HCT116 (cell line): Measurements from ENCODE around the gene KANK2. TPM values are rescaled to one million over a fixed set of nuclear protein-coding genes. Genes with fewer than 3 reads are reported as not detected.
A peak's percentile ranks its signal among the peaks of the same experiment; 100 is the strongest.

ENCODE experiments used
- ATAC-seq: fragments of 200-7000 bp; cut with Tn5 transposase; 2 replicates; pipeline ENCODE4 v1.9.1; 2020; ENCODE audit warnings: mild to moderate bottlenecking, moderate library complexity
- BruUV-seq: library from RNA; stranded (reverse); fragments of 400-500 nt; replicated peaks from 2 replicates; lab custom pipeline; 2021; lab: Mats Ljungman, UMichigan
- CTCF ChIA-PET: fragments of 300-600 bp; sonication (Branson Sonifier 250); formaldehyde crosslinking; loops from one replicate; lab custom pipeline; 2021; ENCODE audit warnings: antibody characterized with exemption; lab: Charles Lee
- POLR2A ChIA-PET: fragments of 300-600, 350-600 bp; sonication (Branson Sonifier 250); formaldehyde crosslinking; loops from one replicate; lab custom pipeline; 2021; ENCODE audit warnings: antibody characterized with exemption; lab: Charles Lee
- RAD21 ChIA-PET, 2 experiments: fragments of 300-600 bp; sonication (Branson Sonifier 250); formaldehyde crosslinking; loops; one replicate each; lab custom pipeline; 2023; ENCODE audit warnings: low total read pairs in 2 of 2; ENCODE audit not compliant: uncharacterized antibody in 2 of 2, unreplicated experiment in 2 of 2, low non-redundant PET in 1 of 2; lab: Charles Lee
- DNase-seq: peaks from one replicate; pipeline ENCODE4 v3.0.0-alpha.2; 2010; ENCODE audit warnings: low read depth, low spot score
- H2AFZ ChIP-seq: fragments of 200-600 bp; shearing (Covaris generic), sonication (generic); 2 replicates; pipeline ENCODE4 v1.6.1; 2017; ENCODE audit warnings: low read depth, mixed run types, mixed read lengths, antibody characterized with exemption, low read length; ENCODE audit not compliant: poor library complexity, severe bottlenecking
- H3K27ac ChIP-seq: 2 replicates; pipeline ENCODE4 v1.5.1; 2012; ENCODE audit warnings: low read depth, low read length
- H3K27me3 ChIP-seq: fragments of 200-600 bp; sonication (generic); 2 replicates; pipeline ENCODE4 v1.6.1; 2016; ENCODE audit warnings: mixed run types, low read length, mixed read lengths; ENCODE audit not compliant: insufficient read depth
- H3K36me3 ChIP-seq, 2 experiments: fragments of 200-500 bp in 1 of 2; fragments of 200-600 bp in 1 of 2; sonication (Bioruptor generic) in 1 of 2; sonication (generic) in 1 of 2; 2 replicates each; pipeline versions ENCODE4 v1.5.1 to v1.6.1; 2014 to 2016; ENCODE audit warnings: low read length in 2 of 2, inconsistent platforms in 1 of 2, mixed read lengths in 1 of 2, mixed run types in 1 of 2; ENCODE audit not compliant: insufficient read depth in 2 of 2, control insufficient read depth in 1 of 2
- H3K4me1 ChIP-seq, 2 experiments: fragments of 200-600 bp in 1 of 2; sonication (generic) in 1 of 2; 2 replicates each; pipeline versions ENCODE4 v1.5.1 to v1.6.1; 2012 to 2017; ENCODE audit warnings: low read length in 2 of 2, inconsistent platforms in 1 of 2, mild to moderate bottlenecking in 1 of 2, mixed read lengths in 1 of 2, mixed run types in 1 of 2, moderate library complexity in 1 of 2; ENCODE audit not compliant: insufficient read depth in 2 of 2, control insufficient read depth in 1 of 2
- H3K4me2 ChIP-seq: fragments of 200-600 bp; sonication (generic); 2 replicates; pipeline ENCODE4 v1.6.1; 2017; ENCODE audit warnings: mixed run types, low read length, mixed read lengths
- H3K4me3 ChIP-seq, 2 experiments: fragments of 200-600 bp in 1 of 2; sonication (generic) in 1 of 2; replicated peaks in 1 of 2; 2 replicates each; pipeline ENCODE4 v1.5.1; 2011 to 2016; ENCODE audit warnings: low read length in 2 of 2, control low read depth in 1 of 2, low read depth in 1 of 2, mild to moderate bottlenecking in 1 of 2, mixed read lengths in 1 of 2, mixed run types in 1 of 2
- H3K79me2 ChIP-seq: fragments of 200-600 bp; sonication (generic); 2 replicates; pipeline ENCODE4 v1.6.1; 2017; ENCODE audit warnings: mild to moderate bottlenecking, mixed run types, low read length, moderate library complexity, mixed read lengths; ENCODE audit not compliant: insufficient read depth
- H3K9ac ChIP-seq: fragments of 200-600 bp; sonication (generic); 2 replicates; pipeline ENCODE4 v1.6.1; 2016; ENCODE audit warnings: low read length, mixed read lengths
- H3K9me2 ChIP-seq: fragments of 200-600 bp; sonication (generic), shearing (Covaris generic); 2 replicates; pipeline ENCODE4 v1.6.1; 2017; ENCODE audit warnings: mixed run types, mild to moderate bottlenecking, moderate library complexity; ENCODE audit not compliant: insufficient read depth
- H3K9me3 ChIP-seq, 2 experiments: fragments of 200-500 bp in 1 of 2; fragments of 200-600 bp in 1 of 2; sonication (Bioruptor generic) in 1 of 2; sonication (generic) in 1 of 2; 2 replicates each; pipeline ENCODE4 v1.6.1; 2014 to 2017; ENCODE audit warnings: low read length in 2 of 2, mixed read lengths in 2 of 2, inconsistent platforms in 1 of 2, low read depth in 1 of 2, mild to moderate bottlenecking in 1 of 2, mixed run types in 1 of 2, moderate library complexity in 1 of 2; ENCODE audit not compliant: control insufficient read depth in 1 of 2, insufficient read depth in 1 of 2
- H4K20me1 ChIP-seq: fragments of 200-600 bp; sonication (generic), shearing (Covaris generic); 2 replicates; pipeline ENCODE4 v1.6.1; 2017; ENCODE audit warnings: mixed run types, mild to moderate bottlenecking, moderate library complexity; ENCODE audit not compliant: insufficient read depth
- ELF1 ChIP-seq: IDR thresholded peaks from 2 replicates; pipeline ENCODE4 v1.6.1; 2012; ENCODE audit warnings: low read depth, borderline replicate concordance
- EZH2 ChIP-seq: fragments of 200-600 bp; sonication (generic); IDR thresholded peaks from 2 replicates; pipeline ENCODE4 v1.6.1; 2017; ENCODE audit warnings: antibody characterized with exemption, mixed run types
- JUND ChIP-seq: IDR thresholded peaks from 2 replicates; pipeline ENCODE4 v1.6.1; 2012
- RAD21 ChIP-seq: IDR thresholded peaks from 2 replicates; pipeline ENCODE4 v1.6.1; 2012; ENCODE audit warnings: low read depth, mild to moderate bottlenecking
- SIN3A ChIP-seq: IDR thresholded peaks from 2 replicates; pipeline ENCODE4 v1.6.1; 2012; ENCODE audit warnings: low read depth
- ZNF274 ChIP-seq: fragments of 200-500 bp; sonication (Bioruptor generic); IDR thresholded peaks from 2 replicates; pipeline ENCODE4 v1.6.1; 2014; ENCODE audit warnings: mild to moderate bottlenecking, low read depth, low read length, inconsistent platforms
- intact Hi-C: fragments of 100-400 bp; cut with micrococcal nuclease; formaldehyde crosslinking; loops from 2 replicates; pipeline ENCODE4 v1.10.0; 2022
- total RNA-seq: library from RNA; stranded (reverse); gene quantifications from one replicate; pipeline ENCODE4 v1.2.1, GENCODE V29; 2021; ENCODE audit not compliant: unreplicated experiment
- TF ChIP-seq, protein P1 (sequence below), 3 experiments: fragments of 200-600 bp in 1 of 3; sonication (generic) in 1 of 3; IDR thresholded peaks in 2 of 3; conservative IDR thresholded peaks in 1 of 3; 2 replicates each; pipeline ENCODE4 v1.5.1; 2012 to 2017; ENCODE audit warnings: low read depth in 2 of 3, low read length in 2 of 3, antibody characterized with exemption in 1 of 3, borderline replicate concordance in 1 of 3, control low read depth in 1 of 3, mild to moderate bottlenecking in 1 of 3, mixed read lengths in 1 of 3, mixed run types in 1 of 3, moderate library complexity in 1 of 3; ENCODE audit not compliant: insufficient read depth in 1 of 3

The KANK2 gene
- total RNA-seq, 1 experiment from 2014 or later = 43.6 TPM

DNA sequence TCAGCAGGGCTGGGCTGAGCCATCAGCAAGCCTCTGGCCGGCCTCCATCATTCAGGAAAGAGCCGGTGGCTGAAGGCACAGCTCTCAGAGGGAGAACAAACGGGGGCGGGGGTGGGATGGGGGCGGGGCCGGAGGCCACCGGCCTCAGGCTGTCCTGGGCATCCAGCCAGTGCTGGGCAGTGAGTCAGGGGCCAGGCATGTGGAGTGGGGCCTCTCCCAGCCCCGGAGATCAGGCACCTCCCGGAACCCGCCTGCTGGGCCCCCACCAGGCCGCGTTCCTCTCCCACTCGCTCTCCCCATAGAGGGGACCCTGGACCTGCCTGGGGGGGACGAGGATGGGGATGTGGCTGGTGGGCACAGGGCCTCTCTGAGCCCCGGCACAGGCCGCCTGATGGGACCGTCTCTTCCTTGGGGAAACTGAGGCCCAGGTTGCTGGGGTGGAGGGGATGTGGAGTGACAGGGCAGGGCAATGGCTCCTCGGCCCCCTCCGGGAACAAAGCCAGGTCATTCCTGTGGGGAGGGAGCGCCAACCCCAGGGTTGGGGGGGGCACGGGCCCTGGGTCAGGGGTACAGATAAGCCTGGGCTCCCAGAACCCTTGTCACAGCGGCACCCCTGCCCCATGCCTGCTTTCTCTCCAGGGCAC lies 54.7 kb downstream of the KANK2 start (continued):
- TF ChIP-seq SIN3A (no peak), JUND (peak; percentile 85), ZNF274 (no peak), ELF1 (no peak)

DNA sequence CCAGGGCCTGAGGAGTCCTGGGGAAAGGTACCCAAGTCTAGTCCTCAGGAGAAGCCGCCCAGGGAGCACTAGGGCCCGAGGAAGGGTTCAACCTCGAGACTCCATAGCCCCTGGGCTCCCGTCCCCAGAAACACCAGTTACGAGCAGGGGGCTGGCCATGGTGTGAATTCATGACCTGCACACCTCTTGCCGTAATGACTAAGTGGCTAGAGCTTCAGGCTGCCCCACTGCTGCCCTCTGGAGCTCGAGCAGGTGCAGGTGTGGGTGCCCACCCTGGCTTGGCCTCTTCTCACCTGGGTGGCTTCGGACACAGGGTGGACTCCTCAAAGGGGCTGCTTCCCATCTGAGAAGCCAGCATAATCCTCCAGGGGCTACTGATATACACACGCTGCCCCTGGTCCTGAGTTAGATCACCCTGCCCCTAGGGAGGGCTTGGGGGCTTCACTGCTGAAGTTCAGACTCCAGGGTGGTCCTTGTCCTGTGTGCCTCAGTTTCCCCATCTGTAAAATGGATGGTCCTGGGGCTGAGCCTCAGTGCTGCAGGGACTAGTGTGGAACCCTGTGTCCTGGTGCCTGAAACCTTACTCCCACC lies 55.3 kb downstream of the KANK2 start:
- peak overlapping the region; percentile 81 for H3K9ac ChIP-seq

More for the DNA sequence above, 55.3 kb downstream of the KANK2 start:
- peak overlapping the region; percentile 22 to 58 for H3K4me3 ChIP-seq
- H3K36me3 ChIP-seq = 0 out of 4 replicates have a peak, but pooled peaks cover 4 to 9% of the 10 kb centered on the region in 2 experiments
- no TSS peak for BruUV-seq
- intact Hi-C loops = no loop called here
- CTCF ChIA-PET = interaction anchor here (0.8 to 2.3 kb wide), 4 partner anchors 15 to 200 kb away, joined by 3 to 7 read pairs (median 5); no protein-coding TSS in a partner anchor
- ATAC-seq = peak; percentile 37
- no peaks in the 10 kb centered on the region for H3K27me3 ChIP-seq
- no peak overlapping the region for H2AFZ ChIP-seq
- TF ChIP-seq EZH2 (no peak), RAD21 (peak; percentile 31; the same call in 1 of the 2 replicates)
- TF ChIP-seq, protein P1, sequence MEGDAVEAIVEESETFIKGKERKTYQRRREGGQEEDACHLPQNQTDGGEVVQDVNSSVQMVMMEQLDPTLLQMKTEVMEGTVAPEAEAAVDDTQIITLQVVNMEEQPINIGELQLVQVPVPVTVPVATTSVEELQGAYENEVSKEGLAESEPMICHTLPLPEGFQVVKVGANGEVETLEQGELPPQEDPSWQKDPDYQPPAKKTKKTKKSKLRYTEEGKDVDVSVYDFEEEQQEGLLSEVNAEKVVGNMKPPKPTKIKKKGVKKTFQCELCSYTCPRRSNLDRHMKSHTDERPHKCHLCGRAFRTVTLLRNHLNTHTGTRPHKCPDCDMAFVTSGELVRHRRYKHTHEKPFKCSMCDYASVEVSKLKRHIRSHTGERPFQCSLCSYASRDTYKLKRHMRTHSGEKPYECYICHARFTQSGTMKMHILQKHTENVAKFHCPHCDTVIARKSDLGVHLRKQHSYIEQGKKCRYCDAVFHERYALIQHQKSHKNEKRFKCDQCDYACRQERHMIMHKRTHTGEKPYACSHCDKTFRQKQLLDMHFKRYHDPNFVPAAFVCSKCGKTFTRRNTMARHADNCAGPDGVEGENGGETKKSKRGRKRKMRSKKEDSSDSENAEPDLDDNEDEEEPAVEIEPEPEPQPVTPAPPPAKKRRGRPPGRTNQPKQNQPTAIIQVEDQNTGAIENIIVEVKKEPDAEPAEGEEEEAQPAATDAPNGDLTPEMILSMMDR (IDR thresholded peaks at IDR 0.05 in 2 of 3, conservative IDR thresholded peaks at IDR 0.05 in 1 of 3; ENCODE audit: borderline replicate concordance in 1 of 3, insufficient read depth in 1 of 3, low read depth in 2 of 3, low read length in 2 of 3) = peak in 2 of 3 experiments; percentile 46 to 52; a peak in 5 of 6 replicates
- TF ChIP-seq, all 23 proteins: peak for 2
- peak overlapping the region; percentile 95 for H3K4me2 ChIP-seq
- ChIA-PET RAD21 (no interaction called here), POLR2A (interaction anchor here (0.6 to 1.5 kb wide), 4 partner anchors 14 to 402 kb away, joined by 3 to 6 read pairs (median 5); partner anchors contain the start of gene KANK2)
- peak overlapping the region; percentile 98 for H3K27ac ChIP-seq
- no peak for DNase-seq
- no peaks in the 10 kb centered on the region for H4K20me1 ChIP-seq
- no peaks in the 10 kb centered on the region for H3K79me2 ChIP-seq
- H3K9me2 ChIP-seq = no peaks in the 10 kb centered on the region
- no peaks in the 10 kb centered on the region for H3K9me3 ChIP-seq
- H3K4me1 ChIP-seq = peaks cover 66 to 77% of the 10 kb centered on the region in 2 experiments
